Measurements from ENCODE around the gene LDLRAD4.

DNA sequence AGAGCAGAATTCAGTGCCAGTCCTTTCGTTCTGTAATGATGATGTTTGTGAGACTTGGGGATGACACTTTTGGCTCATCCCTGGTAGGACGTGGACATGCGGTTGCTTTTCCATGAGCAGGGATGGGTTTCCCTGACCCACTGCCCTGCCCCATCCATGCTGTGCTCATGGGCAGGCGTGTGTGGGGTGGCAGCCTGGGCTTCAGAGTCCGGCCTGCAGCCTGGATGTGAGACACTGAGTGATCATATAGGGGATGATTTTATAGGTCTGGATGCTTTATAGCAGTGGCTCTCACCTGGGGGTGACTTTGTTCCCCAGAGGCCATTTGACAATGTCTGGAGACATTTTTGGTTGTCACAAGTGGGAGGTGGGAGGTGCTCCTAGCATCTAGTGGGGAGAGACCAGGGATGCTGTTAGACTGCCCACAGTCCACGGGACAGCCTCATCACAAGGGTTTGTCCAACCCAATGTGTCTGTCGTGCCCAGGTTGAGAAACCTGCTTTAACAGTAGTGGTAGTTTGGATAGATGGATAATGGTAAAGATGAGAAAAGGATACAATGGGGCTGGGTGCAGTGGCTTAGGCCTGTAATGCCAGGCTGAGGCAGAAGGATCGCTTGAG is 38.9 kb downstream of the LDLRAD4 start:
- TF ChIP-seq, protein P1, sequence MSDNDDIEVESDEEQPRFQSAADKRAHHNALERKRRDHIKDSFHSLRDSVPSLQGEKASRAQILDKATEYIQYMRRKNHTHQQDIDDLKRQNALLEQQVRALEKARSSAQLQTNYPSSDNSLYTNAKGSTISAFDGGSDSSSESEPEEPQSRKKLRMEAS (IDR thresholded peaks at IDR 0.05; ENCODE audit: low read depth) = no peak
- TF ChIP-seq, protein P2, sequence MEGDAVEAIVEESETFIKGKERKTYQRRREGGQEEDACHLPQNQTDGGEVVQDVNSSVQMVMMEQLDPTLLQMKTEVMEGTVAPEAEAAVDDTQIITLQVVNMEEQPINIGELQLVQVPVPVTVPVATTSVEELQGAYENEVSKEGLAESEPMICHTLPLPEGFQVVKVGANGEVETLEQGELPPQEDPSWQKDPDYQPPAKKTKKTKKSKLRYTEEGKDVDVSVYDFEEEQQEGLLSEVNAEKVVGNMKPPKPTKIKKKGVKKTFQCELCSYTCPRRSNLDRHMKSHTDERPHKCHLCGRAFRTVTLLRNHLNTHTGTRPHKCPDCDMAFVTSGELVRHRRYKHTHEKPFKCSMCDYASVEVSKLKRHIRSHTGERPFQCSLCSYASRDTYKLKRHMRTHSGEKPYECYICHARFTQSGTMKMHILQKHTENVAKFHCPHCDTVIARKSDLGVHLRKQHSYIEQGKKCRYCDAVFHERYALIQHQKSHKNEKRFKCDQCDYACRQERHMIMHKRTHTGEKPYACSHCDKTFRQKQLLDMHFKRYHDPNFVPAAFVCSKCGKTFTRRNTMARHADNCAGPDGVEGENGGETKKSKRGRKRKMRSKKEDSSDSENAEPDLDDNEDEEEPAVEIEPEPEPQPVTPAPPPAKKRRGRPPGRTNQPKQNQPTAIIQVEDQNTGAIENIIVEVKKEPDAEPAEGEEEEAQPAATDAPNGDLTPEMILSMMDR (IDR thresholded peaks at IDR 0.05) = no peak
- TF ChIP-seq POLR2AphosphoS5 (IDR thresholded peaks at IDR 0.05; ENCODE audit: low read depth, low read length) (no peak), EZH2phosphoT487 (IDR thresholded peaks at IDR 0.05; ENCODE audit: borderline replicate concordance, low read depth) (no peak)

Measured in SK-N-SH (cell line).